GM21825 (cell line): Measurements from ENCODE around the gene BRF1.
"Not testable (repeated sequence)": the region's sequence is repeated elsewhere in the genome, so short reads cannot be mapped to it uniquely, and the experiment has no call there.

Source experiments
- ATAC-seq: cut with Tn5 transposase; IDR thresholded peaks from one replicate; pipeline ENCODE4 v1.9.1; 2021; ENCODE audit warnings: mild to moderate bottlenecking, moderate library complexity; ENCODE audit not compliant: unreplicated experiment

The BRF1 gene

GRCh38 chr14:105333020-105333490 is 32.3 kb upstream of the BRF1 start:
- ATAC-seq: no peak

- ATAC-seq: no peak
These were observed 31.6 kb upstream of the BRF1 start for GRCh38 chr14:105332350-105332874.

GRCh38 chr14:105331575-105332349 is 31.0 kb upstream of the BRF1 start:
- ATAC-seq: no peak

- no peak for ATAC-seq
These were observed 29.7 kb upstream of the BRF1 start for GRCh38 chr14:105330491-105330895.

GRCh38 chr14:105329411-105330150 is 28.8 kb upstream of the BRF1 start:
- ATAC-seq: no peak

- ATAC-seq: no peak
These were observed 28.0 kb upstream of the BRF1 start for GRCh38 chr14:105328678-105329390.

- no peak for ATAC-seq
These were observed 27.4 kb upstream of the BRF1 start for GRCh38 chr14:105328070-105328677.

GRCh38 chr14:105327695-105328045 is 26.9 kb upstream of the BRF1 start:
- not testable (repeated sequence) for ATAC-seq

- no peak for ATAC-seq
These were observed 26.3 kb upstream of the BRF1 start for GRCh38 chr14:105326891-105327694.

GRCh38 chr14:105326568-105326867 is 25.7 kb upstream of the BRF1 start:
- ATAC-seq: no peak

- ATAC-seq: no peak
These were observed 25.1 kb upstream of the BRF1 start for GRCh38 chr14:105325716-105326567.

GRCh38 chr14:105325303-105325702 is 24.5 kb upstream of the BRF1 start:
- no peak for ATAC-seq

GRCh38 chr14:105324871-105325270 is 24.1 kb upstream of the BRF1 start:
- ATAC-seq: no peak

GRCh38 chr14:105324080-105324778 is 23.4 kb upstream of the BRF1 start:
- no peak for ATAC-seq

- ATAC-seq: no peak
These were observed 22.9 kb upstream of the BRF1 start for GRCh38 chr14:105323663-105324062.

GRCh38 chr14:105322791-105323556 is 22.2 kb upstream of the BRF1 start:
- ATAC-seq: no peak

GRCh38 chr14:105317546-105317945 is 16.7 kb upstream of the BRF1 start:
- no peak for ATAC-seq

- ATAC-seq: no peak
These were observed 16.2 kb upstream of the BRF1 start for GRCh38 chr14:105316968-105317510.
